H1 (cell line): ENCODE measurements around the gene RHD.
"Not testable (repeated sequence)": the region's sequence is repeated elsewhere in the genome, so short reads cannot be mapped to it uniquely, and the experiment has no call there.

Experiments
- CBX8 ChIP-seq: fragments of 300-800, 300-1000 bp; sonication (generic); IDR thresholded peaks from 2 replicates; pipeline ENCODE4 v1.7.1; 2016; ENCODE audit warnings: low read depth, low read length, borderline replicate concordance
- CEBPB ChIP-seq: IDR thresholded peaks from 2 replicates; pipeline ENCODE4 v1.6.1; 2012; ENCODE audit warnings: low read depth, low read length
- EP300 ChIP-seq, 2 experiments: IDR thresholded peaks; 1 replicate in 1 of 2; 2 replicates in 1 of 2; pipeline ENCODE4 v1.6.1; 2011 to 2012; ENCODE audit warnings: low read depth in 2 of 2, low read length in 2 of 2, mild to moderate bottlenecking in 2 of 2, borderline replicate concordance in 1 of 2, inconsistent platforms in 1 of 2, moderate library complexity in 1 of 2
- EZH2 ChIP-seq: fragments of 200-600 bp; sonication (generic); IDR thresholded peaks from 2 replicates; pipeline ENCODE4 v1.7.1; 2012; ENCODE audit warnings: low read depth, mild to moderate bottlenecking, moderate library complexity, low read length, inconsistent platforms; ENCODE audit not compliant: severe bottlenecking
- GABPA ChIP-seq: IDR thresholded peaks from 2 replicates; pipeline ENCODE4 v1.6.1; 2011; ENCODE audit warnings: mild to moderate bottlenecking, low read length, moderate library complexity, borderline replicate concordance; ENCODE audit not compliant: insufficient read depth
- JUN ChIP-seq: IDR thresholded peaks from 2 replicates; pipeline ENCODE4 v1.6.1; 2011; ENCODE audit warnings: low read depth, mild to moderate bottlenecking, improper control_type of control experiment, low read length
- POLR2A ChIP-seq, 2 experiments: IDR thresholded peaks; 1 replicate in 1 of 2; 2 replicates in 1 of 2; pipeline ENCODE4 v1.6.1; 2011; ENCODE audit warnings: low read depth in 2 of 2, low read length in 2 of 2, mild to moderate bottlenecking in 2 of 2; ENCODE audit errors: control extremely low read depth in 1 of 2
- POLR2AphosphoS5 ChIP-seq: IDR thresholded peaks from 2 replicates; pipeline ENCODE4 v1.6.1; 2011; ENCODE audit warnings: low read depth, low read length
- SP1 ChIP-seq: IDR thresholded peaks from 2 replicates; pipeline ENCODE4 v1.6.1; 2011; ENCODE audit warnings: low read depth, low read length
- TF ChIP-seq, protein P1 (sequence below), 3 experiments: IDR thresholded peaks; 1 replicate in 2 of 3; 2 replicates in 1 of 3; pipeline versions ENCODE4 v1.5.1 to v1.6.1; 2011; ENCODE audit warnings: low read length in 3 of 3, mild to moderate bottlenecking in 3 of 3, inconsistent platforms in 2 of 3, low read depth in 1 of 3, moderate library complexity in 1 of 3; ENCODE audit not compliant: insufficient read depth in 1 of 3; ENCODE audit errors: control extremely low read depth in 1 of 3
- TF ChIP-seq, protein P2 (sequence below): IDR thresholded peaks from 2 replicates; pipeline ENCODE4 v1.6.1; 2012; ENCODE audit warnings: inconsistent platforms

DNA sequence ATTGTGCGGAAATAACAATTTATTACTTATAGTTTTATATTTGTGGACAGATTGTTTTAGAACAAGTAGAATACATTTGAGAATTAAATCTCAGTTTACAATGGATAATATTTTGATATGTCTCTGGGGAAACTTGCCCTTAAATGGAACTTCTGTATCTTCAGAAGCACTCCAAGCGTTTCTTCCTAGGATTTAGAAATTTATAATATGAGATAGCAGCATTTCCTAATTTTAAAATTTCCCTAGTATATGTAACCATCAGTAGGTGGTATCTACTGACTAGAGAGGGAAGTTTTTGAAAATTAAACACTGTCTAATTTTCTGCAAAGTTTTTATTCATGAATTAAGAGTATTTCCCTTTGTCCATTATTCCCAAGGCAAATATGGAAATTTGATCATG is 21.1 kb downstream of the RHD start:
- TF ChIP-seq, protein P1, sequence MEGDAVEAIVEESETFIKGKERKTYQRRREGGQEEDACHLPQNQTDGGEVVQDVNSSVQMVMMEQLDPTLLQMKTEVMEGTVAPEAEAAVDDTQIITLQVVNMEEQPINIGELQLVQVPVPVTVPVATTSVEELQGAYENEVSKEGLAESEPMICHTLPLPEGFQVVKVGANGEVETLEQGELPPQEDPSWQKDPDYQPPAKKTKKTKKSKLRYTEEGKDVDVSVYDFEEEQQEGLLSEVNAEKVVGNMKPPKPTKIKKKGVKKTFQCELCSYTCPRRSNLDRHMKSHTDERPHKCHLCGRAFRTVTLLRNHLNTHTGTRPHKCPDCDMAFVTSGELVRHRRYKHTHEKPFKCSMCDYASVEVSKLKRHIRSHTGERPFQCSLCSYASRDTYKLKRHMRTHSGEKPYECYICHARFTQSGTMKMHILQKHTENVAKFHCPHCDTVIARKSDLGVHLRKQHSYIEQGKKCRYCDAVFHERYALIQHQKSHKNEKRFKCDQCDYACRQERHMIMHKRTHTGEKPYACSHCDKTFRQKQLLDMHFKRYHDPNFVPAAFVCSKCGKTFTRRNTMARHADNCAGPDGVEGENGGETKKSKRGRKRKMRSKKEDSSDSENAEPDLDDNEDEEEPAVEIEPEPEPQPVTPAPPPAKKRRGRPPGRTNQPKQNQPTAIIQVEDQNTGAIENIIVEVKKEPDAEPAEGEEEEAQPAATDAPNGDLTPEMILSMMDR (IDR thresholded peaks at IDR 0.05; ENCODE audit: control extremely low read depth in 1 of 3, insufficient read depth in 1 of 3, low read depth in 1 of 3, low read length in 3 of 3) = not testable (repeated sequence)
- not testable (repeated sequence) for TF ChIP-seq CEBPB; POLR2A (IDR thresholded peaks at IDR 0.05; ENCODE audit: control extremely low read depth in 1 of 2, low read depth in 2 of 2, low read length in 2 of 2); POLR2AphosphoS5; GABPA; CBX8; EP300 (IDR thresholded peaks at IDR 0.05; ENCODE audit: borderline replicate concordance in 1 of 2, low read depth in 2 of 2, low read length in 2 of 2); JUN; SP1; EZH2
- TF ChIP-seq, protein P2, sequence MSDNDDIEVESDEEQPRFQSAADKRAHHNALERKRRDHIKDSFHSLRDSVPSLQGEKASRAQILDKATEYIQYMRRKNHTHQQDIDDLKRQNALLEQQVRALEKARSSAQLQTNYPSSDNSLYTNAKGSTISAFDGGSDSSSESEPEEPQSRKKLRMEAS = not testable (repeated sequence)
